Measurements from ENCODE around the gene DOCK2.

Gene DOCK2

GRCh38 chr5:170067152-170067551 is 430.1 kb downstream of the DOCK2 start:
- Histone ChIP-seq H3K4me3 (IDR thresholded peaks at IDR 0.05; ENCODE audit: insufficient read depth, low read depth, low read length) (no peak overlapping the region), H3K36me3 (ENCODE audit: insufficient read depth) (no peaks in the 10 kb centered on the region), H2AFZ (ENCODE audit: low read depth) (no peak overlapping the region), H4K20me1 (ENCODE audit: insufficient read depth) (no peaks in the 10 kb centered on the region), H3K4me2 (no peak overlapping the region), H3K79me2 (ENCODE audit: insufficient read depth, low read depth) (no peaks in the 10 kb centered on the region), H3K27me3 (ENCODE audit: insufficient read depth, low read depth) (no peaks in the 10 kb centered on the region), H3K27ac (no peak overlapping the region), H3K9ac (no peak overlapping the region), H3K4me1 (ENCODE audit: low read depth, poor library complexity, severe bottlenecking) (no peaks in the 10 kb centered on the region)
- TF ChIP-seq CTCF (conservative IDR thresholded peaks at IDR 0.05; ENCODE audit: low read depth, low read length): no peak

- Histone ChIP-seq H3K27me3 (ENCODE audit: insufficient read depth, low read depth) (no peaks in the 10 kb centered on the region), H3K27ac (no peak overlapping the region), H4K20me1 (ENCODE audit: insufficient read depth) (no peaks in the 10 kb centered on the region), H3K4me2 (no peak overlapping the region), H3K36me3 (ENCODE audit: insufficient read depth) (no peaks in the 10 kb centered on the region), H3K4me1 (ENCODE audit: low read depth, poor library complexity, severe bottlenecking) (no peaks in the 10 kb centered on the region), H2AFZ (ENCODE audit: low read depth) (no peak overlapping the region), H3K79me2 (ENCODE audit: insufficient read depth, low read depth) (no peaks in the 10 kb centered on the region), H3K9ac (no peak overlapping the region), H3K4me3 (IDR thresholded peaks at IDR 0.05; ENCODE audit: insufficient read depth, low read depth, low read length) (no peak overlapping the region)
- no peak for TF ChIP-seq CTCF (conservative IDR thresholded peaks at IDR 0.05; ENCODE audit: low read depth, low read length)
These were observed 430.6 kb downstream of the DOCK2 start for GRCh38 chr5:170067574-170068170.

- Histone ChIP-seq H3K79me2 (ENCODE audit: insufficient read depth, low read depth) (no peaks in the 10 kb centered on the region), H3K9ac (no peak overlapping the region), H3K27me3 (ENCODE audit: insufficient read depth, low read depth) (no peaks in the 10 kb centered on the region), H3K4me3 (IDR thresholded peaks at IDR 0.05; ENCODE audit: insufficient read depth, low read depth, low read length) (no peak overlapping the region), H3K4me2 (no peak overlapping the region), H4K20me1 (ENCODE audit: insufficient read depth) (no peaks in the 10 kb centered on the region), H3K27ac (no peak overlapping the region), H2AFZ (ENCODE audit: low read depth) (no peak overlapping the region), H3K4me1 (ENCODE audit: low read depth, poor library complexity, severe bottlenecking) (no peaks in the 10 kb centered on the region), H3K36me3 (ENCODE audit: insufficient read depth) (no peaks in the 10 kb centered on the region)
- no peak for TF ChIP-seq CTCF (conservative IDR thresholded peaks at IDR 0.05; ENCODE audit: low read depth, low read length)
These were observed 432.4 kb downstream of the DOCK2 start for GRCh38 chr5:170069512-170069911.

GRCh38 chr5:170070556-170071412 is 433.7 kb downstream of the DOCK2 start:
- H3K4me1 ChIP-seq (ENCODE audit: low read depth, poor library complexity, severe bottlenecking): no peaks in the 10 kb centered on the region
- H3K9ac ChIP-seq: no peak overlapping the region
- H2AFZ ChIP-seq (ENCODE audit: low read depth): no peak overlapping the region
- no peak overlapping the region for H3K4me3 ChIP-seq (IDR thresholded peaks at IDR 0.05; ENCODE audit: insufficient read depth, low read depth, low read length)
- H3K36me3 ChIP-seq (ENCODE audit: insufficient read depth): no peaks in the 10 kb centered on the region
- H3K4me2 ChIP-seq: no peak overlapping the region
- no peak overlapping the region for H3K27ac ChIP-seq
- no peaks in the 10 kb centered on the region for H3K27me3 ChIP-seq (ENCODE audit: insufficient read depth, low read depth)
- no peaks in the 10 kb centered on the region for H3K79me2 ChIP-seq (ENCODE audit: insufficient read depth, low read depth)
- H4K20me1 ChIP-seq (ENCODE audit: insufficient read depth): no peaks in the 10 kb centered on the region
- TF ChIP-seq CTCF (conservative IDR thresholded peaks at IDR 0.05; ENCODE audit: low read depth, low read length): no peak

Measured in KMS-11 (cell line).